NCI-H774 (cell line): ENCODE results near the gene ZNF562.
A peak's percentile ranks its signal among the peaks of the same experiment; 100 is the strongest.

ENCODE experiments used
- DNase-seq: peaks from one replicate; lab custom pipeline; 2025; lab: John Stamatoyannopoulos, UW

Gene ZNF562

GRCh38 chr19:9644472-9644871, 30.4 kb downstream of the ZNF562 start:
- DNase-seq: no peak

- no peak for DNase-seq
These were observed 33.1 kb downstream of the ZNF562 start for GRCh38 chr19:9641810-9642209.

DNA sequence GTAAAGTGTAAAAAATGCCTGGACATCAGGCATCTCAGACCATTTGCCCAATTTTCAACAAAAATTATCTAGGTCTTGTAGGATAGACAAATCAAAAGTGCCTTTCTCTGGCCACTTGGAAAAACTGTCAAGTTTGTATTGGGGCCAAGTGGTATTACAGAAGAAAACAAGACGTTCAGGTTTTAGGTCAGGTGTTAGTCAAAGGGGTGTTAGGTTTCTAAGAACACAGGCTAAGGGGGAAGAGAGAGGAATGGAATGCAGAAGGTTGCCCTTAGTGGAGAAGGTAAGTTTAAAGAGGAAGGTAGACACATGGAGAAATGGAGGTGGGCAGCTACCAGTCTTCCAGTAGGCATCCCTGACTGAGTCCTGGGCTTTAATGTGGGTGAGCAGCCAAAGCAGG, 33.9 kb downstream of the ZNF562 start:
- DNase-seq: no peak

DNA sequence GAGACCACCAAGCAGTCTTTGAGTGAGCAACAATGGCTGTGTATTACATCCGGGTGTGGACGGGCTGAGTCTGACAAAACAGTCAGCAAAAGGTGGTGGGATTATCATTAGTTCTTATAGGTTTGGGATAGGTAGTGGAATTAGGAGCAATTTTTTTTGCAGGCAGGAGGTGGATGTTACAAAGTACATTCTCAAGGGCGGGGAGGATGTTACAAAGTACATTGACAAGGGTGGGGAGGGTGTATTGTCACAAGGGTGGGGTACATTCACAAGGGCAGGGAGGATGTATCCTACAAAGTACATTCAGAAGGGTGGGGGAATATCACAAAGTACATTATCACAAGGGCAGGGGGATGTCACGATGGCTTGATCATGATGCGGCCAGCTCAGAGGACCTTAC, 38.9 kb downstream of the ZNF562 start:
- no peak for DNase-seq

- DNase-seq: no peak
These were observed 47.0 kb downstream of the ZNF562 start for GRCh38 chr19:9627856-9628255.

DNA sequence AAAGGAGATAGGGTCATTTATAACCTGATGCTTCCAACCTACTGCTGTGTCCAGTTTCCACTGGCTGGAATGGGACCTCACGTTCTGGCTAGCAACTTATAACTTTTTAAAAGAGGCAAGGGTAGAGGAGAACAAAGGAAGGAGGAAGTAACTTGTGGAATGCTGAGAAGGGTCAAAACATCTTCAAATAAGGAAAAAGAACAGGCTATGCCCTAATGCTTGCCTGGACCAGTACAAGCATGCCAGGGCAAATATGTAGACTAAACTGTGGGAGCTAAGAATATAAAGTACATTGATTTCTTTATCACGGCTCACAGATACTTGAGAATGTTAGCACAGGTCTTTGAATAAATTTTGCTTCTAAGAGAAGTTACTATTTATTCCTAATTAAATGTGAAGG, 52.4 kb downstream of the ZNF562 start:
- no peak for DNase-seq

GRCh38 chr19:9621156-9622037, 53.5 kb downstream of the ZNF562 start, which contains the start of gene ZNF561:
TSS of gene ZNF561 (minus strand) at chr19:9621232. CDS start at chr19:9619456, 1,776 bp downstream.
- peak; percentile 78 for DNase-seq

DNA sequence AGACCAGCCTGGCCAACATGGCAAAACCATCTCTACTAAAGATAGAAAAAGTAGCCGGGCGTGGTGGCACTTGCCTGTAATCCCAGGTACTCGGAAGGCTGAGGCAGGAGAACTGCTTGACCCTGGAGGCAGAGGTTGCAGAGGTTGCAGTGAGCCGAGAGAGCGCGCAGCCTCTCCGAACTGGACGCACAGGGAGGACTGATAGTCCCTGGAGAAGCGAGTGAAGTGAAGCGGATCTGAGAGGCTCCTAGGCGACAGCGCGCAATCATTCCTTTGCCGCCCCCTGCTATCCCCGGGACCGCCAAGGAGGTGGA, 54.1 kb downstream of the ZNF562 start:
- DNase-seq: no peak

GRCh38 chr19:9615844-9616243, 59.1 kb downstream of the ZNF562 start:
- DNase-seq: no peak

DNA sequence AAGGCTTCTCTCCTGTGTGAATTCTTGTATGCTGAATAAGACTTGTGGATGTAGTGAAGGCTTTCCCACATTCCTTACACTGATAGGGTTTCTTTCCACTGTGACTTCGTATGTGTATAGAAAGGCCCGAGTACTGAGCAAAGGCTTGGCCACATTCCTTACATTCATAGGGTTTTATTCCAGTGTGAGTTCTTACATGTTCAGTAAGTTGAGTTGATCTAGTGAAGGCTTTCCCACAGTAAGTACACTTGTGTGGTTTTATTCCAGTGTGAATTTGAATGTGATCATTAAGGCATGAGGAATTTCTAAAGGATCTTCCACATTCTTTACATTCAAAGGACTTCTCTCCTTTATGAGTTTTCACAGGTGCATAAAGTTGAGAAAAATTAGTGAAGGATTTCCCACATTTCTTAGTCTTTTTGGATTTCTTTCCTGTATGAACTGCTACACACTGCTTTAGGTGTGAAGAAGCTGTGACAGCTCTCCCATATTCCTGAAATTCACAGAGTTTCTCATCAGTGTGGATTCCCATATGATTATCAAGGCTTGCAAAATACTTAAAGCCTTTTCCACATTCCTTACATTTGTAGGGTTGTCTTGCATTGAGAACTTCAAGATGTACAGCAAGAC, 64.3 kb downstream of the ZNF562 start:
- DNase-seq: no peak

DNA sequence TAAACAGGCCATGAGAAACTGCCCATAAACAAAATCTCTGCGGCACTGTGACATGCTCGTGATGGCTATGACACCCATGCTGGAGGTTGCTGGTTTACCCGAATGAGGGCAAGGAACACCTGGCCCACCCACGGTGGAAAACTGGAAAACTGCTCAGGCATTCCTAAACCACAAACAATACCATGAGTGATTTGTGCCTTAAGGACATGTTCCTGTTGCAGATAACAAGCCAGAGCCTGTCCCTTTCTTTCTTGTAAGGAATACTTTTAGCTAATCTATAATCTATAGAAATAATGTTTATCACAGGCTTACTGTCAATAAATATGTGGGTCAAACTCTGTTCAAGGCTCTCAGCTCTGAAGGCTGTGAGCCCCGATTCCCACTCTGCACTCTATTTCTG, 66.0 kb downstream of the ZNF562 start:
- no peak for DNase-seq

GRCh38 chr19:9597027-9597426, 77.9 kb downstream of the ZNF562 start:
- no peak for DNase-seq
